Measurements from ENCODE around the gene DMC1.

Gene DMC1

GRCh38 chr22:38567531-38568285, 2.3 kb downstream of the DMC1 start:
- DNase-seq (ENCODE audit: low read depth) = no peak

GRCh38 chr22:38566726-38567504, 3.1 kb downstream of the DMC1 start:
- no peak for DNase-seq (ENCODE audit: low read depth)

- no peak for DNase-seq (ENCODE audit: low read depth)
Observed at GRCh38 chr22:38565441-38565840, 4.5 kb downstream of the DMC1 start.

DNA sequence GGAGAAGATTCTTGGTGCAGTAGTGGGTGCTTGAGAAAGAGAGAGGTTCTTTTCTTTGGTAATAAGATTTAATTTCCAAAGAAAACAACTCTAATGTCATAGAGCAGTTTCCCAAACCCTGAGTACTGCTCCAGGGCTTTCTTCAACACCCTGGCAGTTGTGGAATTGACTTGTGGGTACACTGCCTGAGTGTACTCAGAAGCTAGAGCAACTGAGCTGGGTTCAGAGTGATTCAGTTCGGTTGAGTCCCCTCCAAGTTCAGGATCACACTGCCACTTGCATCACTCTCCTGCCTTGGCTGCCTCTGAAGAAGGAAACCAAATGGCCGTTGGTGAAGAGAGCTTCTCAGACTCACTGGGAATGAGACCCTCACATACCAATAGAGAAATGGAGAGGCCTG, 5.3 kb downstream of the DMC1 start:
- no peak for DNase-seq (ENCODE audit: low read depth)

GRCh38 chr22:38554281-38554680, 15.7 kb downstream of the DMC1 start:
- DNase-seq (ENCODE audit: low read depth) = no peak

- no peak for DNase-seq (ENCODE audit: low read depth)
Observed at GRCh38 chr22:38549101-38549894, 20.7 kb downstream of the DMC1 start.

DNA sequence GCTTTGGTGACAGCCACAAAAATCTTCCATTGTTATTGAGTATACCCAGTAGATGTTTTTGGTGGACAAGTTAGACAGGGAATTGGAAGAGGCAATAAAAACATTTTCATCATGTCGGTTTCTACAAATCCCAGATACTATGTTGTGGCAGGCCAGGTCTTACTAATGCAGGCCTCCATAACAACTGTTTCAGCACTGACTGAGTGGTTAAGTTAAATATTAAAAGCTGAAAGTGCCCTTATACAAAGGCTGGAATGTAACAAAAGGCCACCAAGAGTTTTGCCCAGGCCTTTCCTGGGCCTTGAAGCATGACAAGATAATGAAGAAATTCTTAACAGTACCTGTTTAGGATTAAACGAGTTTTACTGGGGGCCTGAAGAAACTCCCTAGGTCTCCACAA, 29.3 kb downstream of the DMC1 start:
- no peak for DNase-seq (ENCODE audit: low read depth)

DNA sequence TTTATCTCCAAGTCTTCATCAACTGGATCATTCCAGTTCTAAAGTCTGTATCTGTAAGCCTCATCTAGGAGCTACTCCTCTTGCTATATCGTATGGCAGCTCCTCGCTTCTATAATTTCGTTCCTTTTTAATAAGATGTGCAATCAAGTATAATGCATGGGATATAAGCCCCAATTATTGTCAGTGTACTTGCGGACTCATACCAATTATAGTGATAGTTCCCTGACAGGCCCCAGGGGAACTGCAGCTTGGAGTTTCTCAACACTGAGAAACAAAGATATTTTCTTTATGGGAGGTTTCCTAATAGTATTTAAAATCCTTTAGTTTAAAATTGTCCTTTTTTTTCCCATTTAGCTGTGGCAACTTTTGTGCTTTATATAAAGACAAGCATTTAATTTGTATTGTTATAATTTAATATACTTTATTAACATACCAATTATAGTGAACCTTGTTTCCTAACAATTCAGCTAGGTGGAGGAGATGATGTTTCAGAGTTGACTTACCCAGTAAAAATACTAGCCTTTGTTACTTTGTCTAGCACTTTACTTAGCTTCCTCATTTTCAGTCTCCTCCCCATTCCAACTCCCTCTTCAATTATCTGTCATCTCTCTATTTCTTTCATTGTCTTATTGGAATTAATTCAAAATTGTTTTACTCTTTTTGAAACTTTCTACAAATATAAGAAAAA, 38.6 kb downstream of the DMC1 start:
- DNase-seq (ENCODE audit: low read depth) = no peak

- DNase-seq (ENCODE audit: low read depth) = no peak
Observed at GRCh38 chr22:38524429-38524828, 45.6 kb downstream of the DMC1 start.

DNA sequence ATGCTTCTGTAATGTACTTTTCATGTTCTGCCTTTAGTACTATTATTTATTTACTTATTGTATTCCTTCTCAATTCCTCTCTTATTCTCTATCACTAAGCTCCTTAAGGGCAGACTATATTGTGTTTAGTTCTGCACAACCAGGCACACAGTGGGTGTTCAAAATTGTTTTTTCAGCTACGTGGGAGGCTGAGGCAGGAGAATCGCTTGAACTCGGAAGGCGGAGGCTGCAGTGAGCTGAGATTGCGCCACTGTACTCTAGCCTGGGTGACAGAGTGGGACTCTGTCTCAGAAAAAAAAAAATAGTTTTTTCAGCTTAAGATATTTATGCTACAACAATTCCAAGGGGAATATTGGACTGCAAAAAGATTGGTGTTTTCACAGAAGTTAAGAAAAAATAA, 46.5 kb downstream of the DMC1 start:
- DNase-seq (ENCODE audit: low read depth) = no peak

DNA sequence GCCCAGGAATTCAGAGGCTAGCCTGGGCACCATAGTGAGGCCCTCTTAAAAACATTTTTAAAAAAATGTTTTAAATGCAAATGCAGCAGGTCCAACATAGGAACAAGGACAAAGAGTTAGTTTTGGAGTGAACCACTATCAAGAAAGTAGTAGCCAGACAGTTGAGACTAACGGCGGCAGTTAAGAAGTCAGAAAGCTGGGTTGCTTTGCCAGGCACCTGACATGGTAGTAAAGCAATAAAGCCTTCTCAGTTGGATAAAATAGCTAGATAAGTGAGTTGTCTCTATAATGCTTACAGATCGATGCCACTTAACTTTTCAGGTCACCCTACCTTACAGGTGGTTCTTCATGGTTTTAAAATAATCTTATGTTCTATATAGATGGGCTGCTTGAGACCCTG, 47.0 kb downstream of the DMC1 start:
- no peak for DNase-seq (ENCODE audit: low read depth)

DNA sequence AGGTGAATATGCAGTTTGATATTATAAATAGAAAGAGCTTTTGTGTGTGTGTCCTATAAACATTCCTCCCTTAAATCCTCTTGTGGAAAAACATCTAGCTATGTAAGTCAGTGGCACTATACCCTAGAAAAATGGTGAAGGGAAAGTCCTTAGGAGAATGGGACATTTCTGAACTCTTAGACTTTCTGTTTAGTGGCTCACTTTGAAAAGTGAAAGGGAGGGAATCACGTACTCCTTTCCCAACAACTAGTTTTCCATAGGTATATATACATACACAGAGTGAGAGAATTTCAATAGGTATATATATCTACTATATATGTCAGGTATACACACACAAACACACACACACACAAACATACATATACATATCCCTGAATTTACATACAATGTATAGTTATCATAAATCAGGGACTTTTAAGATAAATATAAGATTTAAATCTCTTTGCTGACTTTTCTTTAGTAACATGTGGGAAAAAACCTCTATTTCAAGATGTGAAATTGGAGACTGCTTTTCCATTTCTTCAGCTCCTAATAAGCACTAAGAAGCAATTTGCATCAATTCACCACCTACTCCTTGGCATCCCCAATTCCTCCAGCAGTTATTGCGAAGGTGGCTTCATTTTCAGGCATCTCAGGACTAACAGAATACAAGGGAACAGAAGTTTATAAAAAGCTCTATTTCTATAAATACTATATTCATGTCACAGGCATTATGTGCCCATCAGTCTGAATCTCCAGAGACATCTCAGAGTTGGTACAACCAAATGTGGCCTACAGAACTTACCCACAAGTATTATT, 50.3 kb downstream of the DMC1 start:
- no peak for DNase-seq (ENCODE audit: low read depth)

- DNase-seq (ENCODE audit: low read depth) = no peak
Observed at GRCh38 chr22:38518620-38519019, 51.4 kb downstream of the DMC1 start.

DNA sequence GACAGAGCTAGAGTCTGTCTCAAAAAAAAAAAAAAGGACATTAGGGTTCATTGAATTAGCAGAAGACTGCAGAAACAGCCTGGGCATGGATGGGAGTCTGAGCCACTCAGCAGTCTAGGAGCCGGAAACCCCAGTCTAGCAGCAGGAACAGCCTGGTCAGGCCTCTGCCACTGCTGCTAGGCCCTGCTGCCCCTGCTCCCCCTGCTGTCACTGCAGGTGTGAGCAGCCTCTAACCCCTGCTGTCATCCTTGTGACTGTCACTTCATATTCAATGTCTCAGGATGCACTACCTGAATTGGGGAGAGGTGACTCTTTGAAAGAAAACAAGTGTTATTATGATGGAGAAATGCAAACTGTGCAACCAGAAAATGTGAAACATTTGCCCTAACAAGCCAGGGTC, 56.9 kb downstream of the DMC1 start:
- peak; percentile 10 for DNase-seq (ENCODE audit: low read depth)

- no peak for DNase-seq (ENCODE audit: low read depth)
Observed at GRCh38 chr22:38510416-38510970, 59.5 kb downstream of the DMC1 start.

DNA sequence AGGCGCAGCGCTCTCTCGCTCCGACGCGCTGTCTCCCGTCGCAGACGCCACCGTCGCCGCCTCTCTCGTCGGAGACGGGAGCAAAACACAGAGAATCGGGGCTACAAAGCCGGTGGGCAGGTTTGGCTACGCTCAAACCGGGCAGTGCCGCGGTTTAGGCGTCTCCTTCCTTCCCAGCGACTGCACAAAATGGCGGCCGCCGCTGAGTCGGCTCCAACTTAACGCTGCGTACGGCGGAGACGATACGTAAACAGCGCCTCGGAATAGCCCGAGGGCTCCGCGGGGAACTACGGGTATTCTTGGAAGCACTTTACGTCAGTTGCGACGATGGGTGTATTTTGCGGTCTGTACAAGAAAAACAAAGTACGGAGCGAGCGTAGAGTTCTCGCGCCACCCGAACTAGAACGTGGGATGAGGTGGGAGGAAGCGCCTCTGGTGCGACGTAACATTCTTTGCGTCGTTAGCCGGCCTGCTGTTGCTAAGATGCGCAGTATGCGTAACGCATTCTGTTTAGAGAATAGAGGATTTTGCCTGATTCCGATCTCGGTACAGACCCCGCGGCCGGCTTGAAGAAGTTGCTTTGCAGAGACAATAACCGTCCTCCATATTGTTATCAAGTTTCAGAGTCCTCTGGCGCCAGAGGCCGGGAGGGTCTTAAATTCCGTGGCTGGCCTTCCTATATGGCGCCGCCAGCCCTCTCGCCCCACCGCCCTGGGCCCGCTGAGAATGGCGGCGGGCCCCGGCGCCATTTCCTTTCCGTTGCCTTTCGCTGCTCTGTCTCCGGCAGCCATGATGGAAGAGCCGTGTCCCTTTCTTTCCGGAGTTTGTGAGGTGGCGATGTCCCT, 63.6 kb downstream of the DMC1 start, which contains the start of gene DDX17:
Gene DDX17, minus strand, starts transcription at position 194 of the 845 bp plus-strand sequence.
- peak; percentile 89 for DNase-seq (ENCODE audit: low read depth)

DNA sequence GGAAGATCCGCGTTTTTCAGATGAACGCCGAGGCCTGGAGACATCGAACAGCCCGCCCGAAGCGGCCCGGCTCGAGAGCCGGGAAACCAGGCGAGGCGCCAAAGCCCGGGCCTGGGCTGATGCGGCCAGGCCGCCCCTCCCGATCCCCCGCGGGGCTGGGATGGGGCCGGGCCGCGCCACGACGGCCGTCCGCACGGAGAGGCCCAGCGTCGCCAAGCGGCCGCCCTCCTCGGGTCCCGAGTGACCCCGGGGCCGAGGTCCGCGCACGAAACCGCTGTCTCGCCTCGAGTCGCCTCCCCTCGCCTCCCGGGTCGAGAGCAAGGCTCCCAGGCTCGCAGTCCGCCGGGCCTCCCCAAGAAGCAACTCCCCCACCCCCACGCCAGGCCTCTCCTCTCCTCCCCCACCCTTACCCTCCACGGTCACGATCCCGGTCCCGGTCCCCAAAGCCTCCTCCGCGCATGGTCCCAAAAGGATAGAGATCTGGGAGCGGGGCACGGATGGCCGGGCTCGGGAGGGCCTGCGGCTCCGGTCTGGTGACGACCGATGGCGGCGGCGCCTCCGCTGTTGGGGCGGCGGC, 64.4 kb downstream of the DMC1 start:
- peak; percentile 38 for DNase-seq (ENCODE audit: low read depth)

- DNase-seq (ENCODE audit: low read depth) = peak; percentile 31
Observed at GRCh38 chr22:38504731-38505540, 65.0 kb downstream of the DMC1 start.

GRCh38 chr22:38503021-38503420, 67.0 kb downstream of the DMC1 start:
- no peak for DNase-seq (ENCODE audit: low read depth)
